HepG2 (cell line): ENCODE measurements around the gene CYP2J2. TPM values are rescaled to one million over a fixed set of nuclear protein-coding genes. Genes with fewer than 3 reads are reported as not detected.

Source experiments
- ATF4 ChIP-seq, 2 experiments: fragments of 450-650 bp in 1 of 2; sonication (generic) in 1 of 2; formaldehyde crosslinking; IDR thresholded peaks; 2 replicates each; pipeline versions ENCODE4 v1.5.0 to v1.8.0; 2020 to 2022; ENCODE audit warnings: mild to moderate bottlenecking in 1 of 2, missing genetic modification reagents in 1 of 2
- ATF7 ChIP-seq, 2 experiments: fragments of 450-650 bp in 1 of 2; sonication (generic) in 1 of 2; formaldehyde crosslinking in 1 of 2; IDR thresholded peaks; 2 replicates each; pipeline versions ENCODE4 v1.4.0 to v1.6.1; 2016 to 2020; ENCODE audit warnings: antibody characterized with exemption in 1 of 2, mild to moderate bottlenecking in 1 of 2, missing genetic modification reagents in 1 of 2
- CC2D1A ChIP-seq: sonication (generic); formaldehyde crosslinking; IDR thresholded peaks from 2 replicates; pipeline ENCODE4 v1.8.1; 2023; ENCODE audit warnings: mild to moderate bottlenecking, missing genetic modification reagents
- CREM ChIP-seq, 2 experiments: sonication (generic) in 1 of 2; formaldehyde crosslinking in 1 of 2; IDR thresholded peaks; 2 replicates each; pipeline versions ENCODE4 v1.4.0 to v1.6.1; 2016 to 2020; ENCODE audit warnings: antibody characterized with exemption in 1 of 2, mild to moderate bottlenecking in 1 of 2, missing genetic modification reagents in 1 of 2
- CSRNP1 ChIP-seq: sonication (generic); formaldehyde crosslinking; IDR thresholded peaks from 2 replicates; pipeline ENCODE4 v1.8.1; 2023; ENCODE audit warnings: mild to moderate bottlenecking, missing genetic modification reagents
- HDAC2 ChIP-seq: sonication (generic); formaldehyde crosslinking; IDR thresholded peaks from 2 replicates; pipeline ENCODE4 v1.4.0; 2020; ENCODE audit warnings: missing genetic modification reagents
- NFIC ChIP-seq: IDR thresholded peaks from 2 replicates; pipeline ENCODE4 v1.6.1; 2012; ENCODE audit warnings: mild to moderate bottlenecking, low read length, inconsistent platforms
- ONECUT2 ChIP-seq: sonication (generic); formaldehyde crosslinking; IDR thresholded peaks from 2 replicates; pipeline ENCODE4 v1.4.0; 2020; ENCODE audit warnings: missing genetic modification reagents
- RXRB ChIP-seq: IDR thresholded peaks from 2 replicates; pipeline ENCODE4 v1.6.1; 2016; ENCODE audit warnings: borderline replicate concordance, missing genetic modification reagents, missing compliant biosample characterization
- SRSF1 ChIP-seq: fragments of 200-400 bp; formaldehyde crosslinking; optimal IDR thresholded peaks from 2 replicates; pipeline ENCODE3; 2017; ENCODE audit warnings: mild to moderate bottlenecking, low read depth, low read length, moderate library complexity
- XRCC5 ChIP-seq: fragments of 200-400 bp; formaldehyde crosslinking; optimal IDR thresholded peaks from 2 replicates; pipeline ENCODE3; 2017; ENCODE audit warnings: mild to moderate bottlenecking, low read length
- ZBTB7A ChIP-seq: sonication (generic); formaldehyde crosslinking; IDR thresholded peaks from 2 replicates; pipeline ENCODE4 v1.8.0; 2022; ENCODE audit warnings: mild to moderate bottlenecking, missing genetic modification reagents
- ZFP1 ChIP-seq: IDR thresholded peaks from 2 replicates; pipeline ENCODE4 v1.6.1; 2016
- ZNF326 ChIP-seq: sonication (generic); formaldehyde crosslinking; IDR thresholded peaks from 2 replicates; pipeline ENCODE4 v1.4.0; 2020; ENCODE audit warnings: missing genetic modification reagents, borderline replicate concordance
- ZNF556 ChIP-seq: sonication (generic); formaldehyde crosslinking; IDR thresholded peaks from 2 replicates; pipeline ENCODE4 v1.4.0; 2020; ENCODE audit warnings: mild to moderate bottlenecking, missing genetic modification reagents, borderline replicate concordance
- ZNF609 ChIP-seq: sonication (generic); formaldehyde crosslinking; IDR thresholded peaks from 2 replicates; pipeline ENCODE4 v1.4.0; 2020; ENCODE audit warnings: mild to moderate bottlenecking, missing genetic modification reagents, borderline replicate concordance
- ZNF619 ChIP-seq: sonication (generic); formaldehyde crosslinking; IDR thresholded peaks from 2 replicates; pipeline ENCODE4 v1.4.0; 2020; ENCODE audit warnings: mild to moderate bottlenecking, missing genetic modification reagents
- ZNF782 ChIP-seq: sonication (generic); formaldehyde crosslinking; IDR thresholded peaks from 2 replicates; pipeline ENCODE4 v1.4.0; 2020; ENCODE audit warnings: missing genetic modification reagents, mild to moderate bottlenecking, borderline replicate concordance
- ZNF850 ChIP-seq: sonication (generic); formaldehyde crosslinking; conservative IDR thresholded peaks from 2 replicates; pipeline ENCODE4 v1.9.0; 2021; ENCODE audit warnings: mild to moderate bottlenecking, missing genetic modification reagents
- ZSCAN30 ChIP-seq: sonication (generic); formaldehyde crosslinking; IDR thresholded peaks from 2 replicates; pipeline ENCODE4 v1.5.0; 2020; ENCODE audit warnings: mild to moderate bottlenecking, missing genetic modification reagents
- polyA plus RNA-seq, 8 experiments: library from polyadenylated mRNA; depleted of rRNA in 3 of 8; stranded (reverse) in 7 of 8; unstranded in 1 of 8; fragments of >200 nt; fragmentation: Illumina TruSeq in 4 of 8; extraction: Trizol in 4 of 8; gene quantifications; 2 replicates each; pipeline versions ENCODE4 v1.2.1 to v1.2.3, GENCODE V29; 2011 to 2016; ENCODE audit warnings: low read depth in 4 of 8, missing spikeins in 1 of 8, mixed read lengths in 1 of 8; ENCODE audit not compliant: insufficient read depth in 1 of 8
- total RNA-seq, 5 experiments: library from RNA; depleted of rRNA; stranded (reverse); fragments of >200 nt; fragmentation: Illumina TruSeq; extraction: Trizol; gene quantifications; 2 replicates each; pipeline ENCODE4 v1.2.3, GENCODE V29; 2016; ENCODE audit warnings: low read depth in 1 of 5

CYP2J2 gene
- total and polyA plus RNA-seq, 2 of the 13 experiments (the other 11 are each of a cell fraction or from before 2014, with no cell fraction given), result 2.1 to 5.9 TPM

GRCh38 chr1:59856725-59857338, 69.7 kb downstream of the CYP2J2 start (continued):
- TF ChIP-seq ZNF609 (CRISPR knock-in tag) (no peak), ATF7 (IDR thresholded peaks at IDR 0.05) (no peak), ATF7 (CRISPR knock-in tag; IDR thresholded peaks at IDR 0.05) (no peak), ZNF556 (CRISPR knock-in tag) (no peak), ZNF782 (no peak), HDAC2 (CRISPR knock-in tag) (peak; percentile 72; the same call in 1 of the 2 replicates), ZBTB7A (CRISPR knock-in tag) (no peak), CC2D1A (CRISPR knock-in tag) (no peak), ZSCAN30 (CRISPR knock-in tag) (no peak), CSRNP1 (no peak), RXRB (peak; percentile 60; the same call in 1 of the 2 replicates), SRSF1 (no peak), XRCC5 (no peak), NFIC (peak; percentile 43; the same call in 1 of the 2 replicates), ZNF850 (no peak), CREM (IDR thresholded peaks at IDR 0.05) (peak; percentile 55; the same call in 1 of the 2 replicates), CREM (CRISPR knock-in tag; IDR thresholded peaks at IDR 0.05) (no peak), ZNF619 (CRISPR knock-in tag) (no peak), ATF4 (CRISPR knock-in tag; IDR thresholded peaks at IDR 0.05) (no peak), ZNF326 (CRISPR knock-in tag) (no peak), ZFP1 (CRISPR knock-in tag) (0 out of 2 replicates have a peak, but pooled peaks have one; percentile 30), ONECUT2 (CRISPR knock-in tag) (no peak)
